SU-DHL-6 (cell line): ENCODE results near the gene CACNB2.
"Not testable (repeated sequence)": the region's sequence is repeated elsewhere in the genome, so short reads cannot be mapped to it uniquely, and the experiment has no call there.

Experiments used
- H2AFZ ChIP-seq: fragments of 200-600 bp; sonication (generic); 2 replicates; pipeline ENCODE4 v1.6.1; 2014; ENCODE audit warnings: low read depth, mild to moderate bottlenecking, moderate library complexity, mixed read lengths, antibody characterized with exemption, low read length; ENCODE audit not compliant: severe bottlenecking
- H3F3A ChIP-seq: fragments of 200-600 bp; shearing (Covaris generic); 2 replicates; pipeline ENCODE4 v1.6.0; 2016; ENCODE audit warnings: antibody characterized with exemption, mild to moderate bottlenecking; ENCODE audit not compliant: insufficient read depth
- H3K27ac ChIP-seq: fragments of 200-600 bp; sonication (generic); 2 replicates; pipeline ENCODE4 v1.5.1; 2016; ENCODE audit warnings: low read depth, mild to moderate bottlenecking, low read length, moderate library complexity, mixed read lengths
- H3K27me3 ChIP-seq: fragments of 200-600 bp; sonication (generic), shearing (Covaris generic); 2 replicates; pipeline ENCODE4 v1.6.0; 2014; ENCODE audit warnings: mild to moderate bottlenecking, low read length
- H3K36me3 ChIP-seq: fragments of 200-600 bp; sonication (generic); 2 replicates; pipeline ENCODE4 v1.6.1; 2014; ENCODE audit warnings: mild to moderate bottlenecking, low read length, mixed read lengths
- H3K4me2 ChIP-seq: fragments of 300-600, 200-600 bp; shearing (Covaris generic), sonication (generic); 2 replicates; pipeline ENCODE4 v1.6.0; 2014; ENCODE audit warnings: low read length, low read depth, mild to moderate bottlenecking; ENCODE audit not compliant: poor library complexity, severe bottlenecking
- H3K4me3 ChIP-seq: fragments of 200-600 bp; sonication (generic); 2 replicates; pipeline ENCODE4 v1.5.1; 2014; ENCODE audit warnings: antibody characterized with exemption, low read length, mild to moderate bottlenecking, mixed read lengths; ENCODE audit not compliant: insufficient read depth, poor library complexity, severe bottlenecking
- H3K79me2 ChIP-seq: fragments of 200-600 bp; sonication (generic); 2 replicates; pipeline ENCODE4 v1.6.1; 2014; ENCODE audit warnings: mild to moderate bottlenecking, low read length, moderate library complexity; ENCODE audit not compliant: insufficient read depth
- H3K9ac ChIP-seq: fragments of 200-600 bp; sonication (generic); 2 replicates; pipeline ENCODE4 v1.7.0; 2014; ENCODE audit warnings: mild to moderate bottlenecking, low read length
- H3K9me2 ChIP-seq: fragments of 200-600 bp; sonication (generic); replicated peaks from 2 replicates; pipeline ENCODE4 v1.6.1; 2014; ENCODE audit warnings: low read length; ENCODE audit not compliant: insufficient read depth
- H3K9me3 ChIP-seq: fragments of 200-600 bp; sonication (generic); 2 replicates; pipeline ENCODE4 v1.6.1; 2014; ENCODE audit warnings: low read length, mixed read lengths; ENCODE audit not compliant: insufficient read depth
- H4K20me1 ChIP-seq: fragments of 200-600 bp; sonication (generic); 2 replicates; pipeline ENCODE4 v1.6.1; 2014; ENCODE audit warnings: low read depth, mild to moderate bottlenecking, antibody characterized with exemption, low read length, moderate library complexity, mixed read lengths
- CTCF ChIP-seq: fragments of 200-600 bp; sonication (generic); IDR thresholded peaks from one replicate; pipeline ENCODE4 v1.5.1; 2017; ENCODE audit warnings: antibody characterized with exemption, mild to moderate bottlenecking, low read length, moderate library complexity; ENCODE audit not compliant: insufficient read depth, poor library complexity, severe bottlenecking
- EZH2phosphoT487 ChIP-seq: fragments of 200-600 bp; sonication (generic), shearing (Covaris generic); conservative IDR thresholded peaks from 2 replicates; pipeline ENCODE4 v1.6.1; 2018; ENCODE audit warnings: mild to moderate bottlenecking, antibody characterized with exemption, low read length, moderate library complexity, mixed read lengths

CACNB2 gene

DNA sequence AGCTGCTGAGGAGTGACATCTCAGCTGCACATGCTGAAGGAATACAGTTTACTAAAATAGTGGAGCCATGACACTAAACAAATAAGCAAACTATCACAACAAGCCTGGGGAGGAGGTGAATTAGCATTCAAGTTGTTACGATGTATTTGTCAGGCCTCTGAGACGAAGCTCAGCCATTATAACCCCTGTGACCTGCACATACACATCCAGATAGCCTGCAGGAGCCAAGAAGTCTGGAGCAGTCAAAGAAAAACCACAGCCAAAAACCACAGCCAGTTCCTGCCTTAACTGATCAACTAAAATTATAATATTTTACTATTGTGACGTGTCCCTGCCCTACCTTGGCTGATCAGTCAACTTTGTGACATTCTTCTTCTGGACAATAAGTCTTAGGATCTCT lies 442.6 kb downstream of the CACNB2 start:
- Histone ChIP-seq H3K9ac (no peak overlapping the region), H3K36me3 (peaks cover 17% of the 10 kb centered on the region)

GRCh38 chr10:18583575-18584270 lies 443.5 kb downstream of the CACNB2 start:
- H2AFZ ChIP-seq, result no peak overlapping the region
- H3K9ac ChIP-seq, result no peak overlapping the region
- no peaks in the 10 kb centered on the region for H4K20me1 ChIP-seq
- H3K27me3 ChIP-seq, result no peaks in the 10 kb centered on the region
- no peak overlapping the region for H3K4me2 ChIP-seq
- peaks cover 14% of the 10 kb centered on the region for H3K36me3 ChIP-seq
- H3K79me2 ChIP-seq, result no peaks in the 10 kb centered on the region
- no peak overlapping the region for H3K4me3 ChIP-seq
- H3K9me3 ChIP-seq, result no peaks in the 10 kb centered on the region
- no peaks in the 10 kb centered on the region for H3F3A ChIP-seq
- TF ChIP-seq EZH2phosphoT487 (no peak), CTCF (no peak)
- H3K27ac ChIP-seq, result no peak overlapping the region
- H3K9me2 ChIP-seq, result no peaks in the 10 kb centered on the region

More for the DNA sequence above, 442.6 kb downstream of the CACNB2 start:
- Histone ChIP-seq H3K4me3 (no peak overlapping the region), H3K27ac (no peak overlapping the region), H2AFZ (no peak overlapping the region), H3F3A (no peaks in the 10 kb centered on the region), H3K9me2 (no peaks in the 10 kb centered on the region), H3K27me3 (no peaks in the 10 kb centered on the region), H3K4me2 (no peak overlapping the region), H3K79me2 (no peaks in the 10 kb centered on the region), H4K20me1 (no peaks in the 10 kb centered on the region), H3K9me3 (no peaks in the 10 kb centered on the region)
- no peak for TF ChIP-seq EZH2phosphoT487
- TF ChIP-seq CTCF, result no peak

DNA sequence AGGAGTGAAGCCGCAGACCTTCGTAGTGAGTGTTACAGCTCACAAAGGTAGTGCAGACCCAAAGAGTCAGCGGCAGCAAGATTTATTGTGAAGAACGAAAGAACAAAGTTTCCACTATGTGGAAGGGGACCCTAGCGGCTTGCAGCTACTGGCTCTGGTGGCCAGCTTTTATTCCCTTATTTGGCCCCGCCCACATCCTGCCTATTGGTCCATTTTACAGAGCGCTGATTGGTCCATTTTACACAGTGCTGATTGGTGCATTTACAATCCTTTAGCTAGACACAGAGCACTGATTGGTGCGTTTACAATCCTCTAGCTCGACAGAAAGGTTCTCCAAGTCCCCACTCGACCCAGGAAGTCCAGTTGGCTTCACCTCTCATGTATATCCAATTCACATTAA lies 446.4 kb downstream of the CACNB2 start:
- H3K79me2 ChIP-seq, H3K4me2 ChIP-seq, H3K4me3 ChIP-seq, H3K9me3 ChIP-seq, H4K20me1 ChIP-seq, H3K9me2 ChIP-seq, H3F3A ChIP-seq, H2AFZ ChIP-seq, H3K27me3 ChIP-seq, H3K27ac ChIP-seq, H3K36me3 ChIP-seq, H3K9ac ChIP-seq: not testable (repeated sequence)

GRCh38 chr10:18591141-18591540 lies 450.9 kb downstream of the CACNB2 start:
- peaks cover 14% of the 10 kb centered on the region; the same call in 1 of the 2 replicates for H3K36me3 ChIP-seq

More at GRCh38 chr10:18591141-18591540, 450.9 kb downstream of the CACNB2 start:
- not testable (repeated sequence) for H3K27me3 ChIP-seq, H3F3A ChIP-seq, H3K4me2 ChIP-seq, H4K20me1 ChIP-seq, H3K27ac ChIP-seq, H3K79me2 ChIP-seq, H3K4me3 ChIP-seq, H3K9ac ChIP-seq, H2AFZ ChIP-seq, H3K9me3 ChIP-seq, H3K9me2 ChIP-seq
